D721Med (cell line): ENCODE measurements around the gene CENPO.

Experiments
- DNase-seq: peaks from one replicate; pipeline ENCODE4 v3.0.0; 2011; ENCODE audit warnings: low spot score; ENCODE audit not compliant: insufficient read length
- FAIRE-seq: peaks from 2 replicates; lab custom pipeline; 2011; peaks lifted over from hg19 to GRCh38; lab: Jason Lieb, UNC
- CTCF ChIP-seq: IDR thresholded peaks from 2 replicates; pipeline ENCODE4 v1.5.1; 2012; ENCODE audit warnings: mild to moderate bottlenecking, control low read depth; ENCODE audit not compliant: insufficient read depth; ENCODE audit errors: missing control alignments

Gene CENPO

GRCh38 chr2:24845691-24846090, 52.5 kb downstream of the CENPO start:
- TF ChIP-seq CTCF, result no peak
- DNase-seq, result no peak
- no peak for FAIRE-seq

- FAIRE-seq (no peak), DNase-seq (no peak)
- TF ChIP-seq CTCF, result no peak
Observed at GRCh38 chr2:24850944-24851343, 57.7 kb downstream of the CENPO start.

GRCh38 chr2:24852026-24852425, 58.8 kb downstream of the CENPO start:
- TF ChIP-seq CTCF, result no peak
- no peak for DNase-seq
- FAIRE-seq, result no peak

- TF ChIP-seq CTCF, result no peak
- DNase-seq (no peak), FAIRE-seq (no peak)
Observed at GRCh38 chr2:24852431-24853020, 59.3 kb downstream of the CENPO start.

- DNase-seq, result no peak
- TF ChIP-seq CTCF, result no peak
- FAIRE-seq, result no peak
Observed at GRCh38 chr2:24853046-24853445, 59.8 kb downstream of the CENPO start.

- DNase-seq (no peak), FAIRE-seq (no peak)
- TF ChIP-seq CTCF, result no peak
Observed at GRCh38 chr2:24853996-24854395, 60.8 kb downstream of the CENPO start.

GRCh38 chr2:24855022-24855622, 61.9 kb downstream of the CENPO start:
- DNase-seq, result no peak
- no peak for TF ChIP-seq CTCF
- no peak for FAIRE-seq
